H1 (cell line): ENCODE data around the gene MTMR6. TPM values are rescaled to one million over a fixed set of nuclear protein-coding genes. Genes with fewer than 3 reads are reported as not detected.

Experiments
- CTCF ChIA-PET: fragments of 300-600 bp; sonication (Branson Sonifier 250); formaldehyde crosslinking; loops from one replicate; lab custom pipeline; 2021; ENCODE audit not compliant: partially characterized antibody; lab: Charles Lee
- POLR2A ChIA-PET: fragments of 300-600 bp; sonication (Branson Sonifier 250); formaldehyde crosslinking; loops from one replicate; lab custom pipeline; 2021; ENCODE audit warnings: inconsistent platforms; ENCODE audit not compliant: partially characterized antibody; lab: Charles Lee
- DNase-seq, 2 experiments: peaks; one replicate each; pipeline versions ENCODE4 v3.0.0 to v3.0.0-alpha.2; 2010 to 2022; ENCODE audit warnings: low spot score in 2 of 2, low read depth in 1 of 2, mixed read lengths in 1 of 2
- FAIRE-seq: peaks from 2 replicates; lab custom pipeline; 2011; peaks lifted over from hg19 to GRCh38; lab: Jason Lieb, UNC
- H2AFZ ChIP-seq: 2 replicates; pipeline ENCODE4 v1.8.1; 2012; ENCODE audit warnings: low read length, inconsistent platforms
- H2AK5ac ChIP-seq: 2 replicates; pipeline ENCODE4 v1.6.1; 2013; ENCODE audit warnings: low read depth, low read length
- H2BK120ac ChIP-seq: replicated peaks from 2 replicates; pipeline ENCODE3; 2013; ENCODE audit warnings: low read depth, low read length, inconsistent platforms
- H2BK12ac ChIP-seq: 2 replicates; pipeline ENCODE4 v1.6.1; 2013; ENCODE audit warnings: low read depth, low read length
- H2BK15ac ChIP-seq: 2 replicates; pipeline ENCODE4 v1.6.1; 2013; ENCODE audit warnings: low read length
- H2BK20ac ChIP-seq: 2 replicates; pipeline ENCODE4 v1.6.1; 2013; ENCODE audit warnings: low read length
- H2BK5ac ChIP-seq: 2 replicates; pipeline ENCODE4 v1.6.1; 2013; ENCODE audit warnings: low read depth, low read length
- H3K14ac ChIP-seq: 2 replicates; pipeline ENCODE4 v1.6.1; 2013; ENCODE audit warnings: inconsistent platforms; ENCODE audit not compliant: insufficient read length
- H3K18ac ChIP-seq: 2 replicates; pipeline ENCODE4 v1.6.1; 2013; ENCODE audit warnings: low read length; ENCODE audit errors: extremely low read depth
- H3K23ac ChIP-seq: 2 replicates; pipeline ENCODE4 v1.6.1; 2013; ENCODE audit warnings: inconsistent platforms; ENCODE audit not compliant: insufficient read length
- H3K23me2 ChIP-seq: 2 replicates; pipeline ENCODE4 v1.6.1; 2013; ENCODE audit warnings: low read depth, low read length
- H3K27ac ChIP-seq: 2 replicates; pipeline ENCODE4 v1.6.1; 2011; ENCODE audit warnings: low read depth, low read length, inconsistent platforms
- H3K27me3 ChIP-seq, 4 experiments: replicated peaks in 1 of 4; 1 replicate in 1 of 4; 2 replicates in 3 of 4; pipeline versions ENCODE4 v1.6.1 to v1.8.1; 2011 to 2013; ENCODE audit warnings: low read length in 3 of 4, mild to moderate bottlenecking in 3 of 4, inconsistent platforms in 2 of 4, mixed read lengths in 2 of 4, moderate library complexity in 1 of 4; ENCODE audit not compliant: control insufficient read depth in 3 of 4, insufficient read depth in 3 of 4; ENCODE audit errors: extremely low read depth in 1 of 4
- H3K36me3 ChIP-seq, 4 experiments: 2 replicates each; pipeline versions ENCODE4 v1.6.1 to v1.8.1; 2011 to 2013; ENCODE audit warnings: mild to moderate bottlenecking in 4 of 4, low read length in 3 of 4, moderate library complexity in 2 of 4, control low read depth in 1 of 4, inconsistent platforms in 1 of 4; ENCODE audit not compliant: insufficient read depth in 4 of 4, control insufficient read depth in 2 of 4
- H3K4ac ChIP-seq: replicated peaks from 2 replicates; pipeline ENCODE3; 2013; ENCODE audit warnings: low read length, low read depth, mixed read lengths, inconsistent platforms; ENCODE audit not compliant: insufficient read length
- H3K4me1 ChIP-seq, 4 experiments: replicated peaks in 1 of 4; 1 replicate in 1 of 4; 2 replicates in 3 of 4; pipeline versions ENCODE4 v1.6.1 to v1.8.1; 2011 to 2013; ENCODE audit warnings: low read length in 3 of 4, inconsistent platforms in 2 of 4, mixed read lengths in 1 of 4; ENCODE audit not compliant: insufficient read depth in 4 of 4, control insufficient read depth in 3 of 4
- H3K4me2 ChIP-seq, 2 experiments: 2 replicates each; pipeline versions ENCODE4 v1.6.1 to v1.8.1; 2011 to 2013; ENCODE audit warnings: low read depth in 2 of 2, low read length in 2 of 2, control low read depth in 1 of 2, inconsistent platforms in 1 of 2, mild to moderate bottlenecking in 1 of 2; ENCODE audit not compliant: insufficient read depth in 1 of 2
- H3K4me3 ChIP-seq, 4 experiments: fragments of 200-600, 300-600 bp in 1 of 4; sonication (generic), shearing (Covaris generic), sonication (Bioruptor Twin) in 1 of 4; 2 replicates each; pipeline versions ENCODE4 v1.5.1 to v1.8.1; 2011 to 2016; ENCODE audit warnings: low read length in 4 of 4, low read depth in 3 of 4, control low read depth in 2 of 4, inconsistent platforms in 2 of 4, mild to moderate bottlenecking in 2 of 4, mixed read lengths in 1 of 4, moderate library complexity in 1 of 4; ENCODE audit not compliant: insufficient read depth in 2 of 4; ENCODE audit errors: extremely low read depth in 1 of 4
- H3K56ac ChIP-seq: replicated peaks from 2 replicates; pipeline ENCODE3; 2013; ENCODE audit warnings: low read depth, mild to moderate bottlenecking, mixed read lengths, low read length, inconsistent platforms; ENCODE audit not compliant: insufficient read length
- H3K79me1 ChIP-seq: 2 replicates; pipeline ENCODE4 v1.6.1; 2013; ENCODE audit warnings: low read depth, low read length, control low read depth
- H3K79me2 ChIP-seq, 2 experiments: 2 replicates each; pipeline versions ENCODE4 v1.6.1 to v1.8.1; 2012 to 2013; ENCODE audit warnings: low read length in 2 of 2, mild to moderate bottlenecking in 2 of 2, inconsistent platforms in 1 of 2; ENCODE audit not compliant: insufficient read depth in 2 of 2, control insufficient read depth in 1 of 2
- H3K9ac ChIP-seq, 4 experiments: replicated peaks in 1 of 4; 1 replicate in 1 of 4; 2 replicates in 3 of 4; pipeline versions ENCODE4 v1.6.1 to v1.8.1; 2011 to 2013; ENCODE audit warnings: low read depth in 3 of 4, low read length in 3 of 4, control low read depth in 2 of 4, mild to moderate bottlenecking in 2 of 4, moderate library complexity in 2 of 4, inconsistent platforms in 1 of 4; ENCODE audit errors: extremely low read depth in 1 of 4
- H3K9me3 ChIP-seq, 2 experiments: 2 replicates each; pipeline versions ENCODE4 v1.6.1 to v1.8.1; 2012 to 2013; ENCODE audit warnings: mild to moderate bottlenecking in 2 of 2, moderate library complexity in 2 of 2, control low read depth in 1 of 2, inconsistent platforms in 1 of 2, low read depth in 1 of 2, low read length in 1 of 2, mixed read lengths in 1 of 2; ENCODE audit not compliant: insufficient read depth in 2 of 2
- H4K20me1 ChIP-seq, 2 experiments: replicated peaks in 1 of 2; 2 replicates each; pipeline versions ENCODE3 to v1.8.1; 2011 to 2013; ENCODE audit warnings: inconsistent platforms in 2 of 2, low read length in 2 of 2, mild to moderate bottlenecking in 1 of 2; ENCODE audit not compliant: insufficient read depth in 2 of 2, control insufficient read depth in 1 of 2
- H4K5ac ChIP-seq: 2 replicates; pipeline ENCODE4 v1.6.1; 2013; ENCODE audit warnings: low read length, low read depth, mixed read lengths, inconsistent platforms; ENCODE audit not compliant: insufficient read length
- H4K8ac ChIP-seq: 2 replicates; pipeline ENCODE4 v1.8.0; 2013; ENCODE audit warnings: mild to moderate bottlenecking, moderate library complexity, low read length, inconsistent platforms; ENCODE audit not compliant: insufficient read depth; ENCODE audit errors: extremely low read depth
- H4K91ac ChIP-seq: replicated peaks from 2 replicates; pipeline ENCODE3; 2013; ENCODE audit warnings: low read length, mixed read lengths, inconsistent platforms; ENCODE audit not compliant: insufficient read length
- BACH1 ChIP-seq: IDR thresholded peaks from 2 replicates; pipeline ENCODE4 v1.6.1; 2012; ENCODE audit warnings: low read length, improper control_type of control experiment
- BRCA1 ChIP-seq: IDR thresholded peaks from 2 replicates; pipeline ENCODE4 v1.6.1; 2012; ENCODE audit warnings: low read depth, low read length, improper control_type of control experiment
- CEBPB ChIP-seq: IDR thresholded peaks from 2 replicates; pipeline ENCODE4 v1.6.1; 2012; ENCODE audit warnings: low read depth, low read length
- CHD2 ChIP-seq: IDR thresholded peaks from 2 replicates; pipeline ENCODE4 v1.6.1; 2012; ENCODE audit warnings: low read length, improper control_type of control experiment
- GABPA ChIP-seq: IDR thresholded peaks from 2 replicates; pipeline ENCODE4 v1.6.1; 2011; ENCODE audit warnings: mild to moderate bottlenecking, low read length, moderate library complexity, borderline replicate concordance; ENCODE audit not compliant: insufficient read depth
- JUN ChIP-seq: IDR thresholded peaks from 2 replicates; pipeline ENCODE4 v1.6.1; 2011; ENCODE audit warnings: low read depth, mild to moderate bottlenecking, improper control_type of control experiment, low read length
- KDM4A ChIP-seq: IDR thresholded peaks from one replicate; pipeline ENCODE4 v1.7.1; 2012; ENCODE audit warnings: low read depth, mild to moderate bottlenecking, moderate library complexity, low read length, inconsistent platforms; ENCODE audit not compliant: severe bottlenecking
- MAX ChIP-seq: IDR thresholded peaks from 2 replicates; pipeline ENCODE4 v1.6.1; 2012; ENCODE audit warnings: inconsistent platforms
- POU5F1 ChIP-seq: IDR thresholded peaks from 2 replicates; pipeline ENCODE4 v1.6.1; 2011; ENCODE audit warnings: low read depth, mild to moderate bottlenecking, low read length, moderate library complexity
- SP1 ChIP-seq: IDR thresholded peaks from 2 replicates; pipeline ENCODE4 v1.6.1; 2011; ENCODE audit warnings: low read depth, low read length
- SP4 ChIP-seq: IDR thresholded peaks from 2 replicates; pipeline ENCODE4 v1.6.1; 2012; ENCODE audit warnings: low read length, inconsistent platforms
- SRF ChIP-seq: IDR thresholded peaks from 2 replicates; pipeline ENCODE4 v1.6.1; 2011; ENCODE audit warnings: mild to moderate bottlenecking, low read depth, low read length, moderate library complexity
- TAF1 ChIP-seq: IDR thresholded peaks from 2 replicates; pipeline ENCODE4 v1.6.1; 2011; ENCODE audit warnings: mild to moderate bottlenecking, low read depth, low read length
- TAF7 ChIP-seq: optimal IDR thresholded peaks from 2 replicates; pipeline ENCODE3; 2011; ENCODE audit warnings: low read depth, mild to moderate bottlenecking, inconsistent platforms, low read length, moderate library complexity, borderline replicate concordance
- WGBS, 2 experiments: shearing (Covaris generic) in 1 of 2; methylation state at CpG; one replicate each; pipeline versions ENCODE4 v1.1.6 to v1.1.7; 2013 to 2015; ENCODE audit warnings: low lambda C conversion rate in 2 of 2, mixed read lengths in 2 of 2, inconsistent platforms in 1 of 2, low coverage in 1 of 2, missing lambda C conversion rate in 1 of 2; ENCODE audit not compliant: insufficient replicate concordance in 2 of 2, insufficient coverage in 1 of 2, insufficient read length in 1 of 2; ENCODE audit errors: extremely low coverage in 1 of 2, missing lambda C conversion rate in 1 of 2; 5-methylcytosine and 5-hydroxymethylcytosine counted together
- polyA plus RNA-seq, 7 experiments: library from polyadenylated mRNA; depleted of rRNA in 3 of 7; stranded (reverse) in 5 of 7; unstranded in 2 of 7; fragments of >200 nt in 5 of 7; fragments of 200-250 nt in 2 of 7; gene quantifications; 1 replicate in 5 of 7; 2 replicates in 1 of 7; 4 replicates in 1 of 7; pipeline versions ENCODE4 v1.2.1 to v1.2.3, GENCODE V29; 2011 to 2013; ENCODE audit warnings: missing spikeins in 2 of 7, mixed read lengths in 2 of 7
- total RNA-seq: library from RNA; stranded (reverse); fragmentation: NEBNext Ultra II Directional; extraction: Animal tissue kit (Norgen Biotek cat#: 25700); gene quantifications from 2 replicates; pipeline ENCODE4 v1.2.1, GENCODE V29; 2021

Gene MTMR6
- total and polyA plus RNA-seq, 2 of the 8 experiments (the other 6 are each of a cell fraction or from before 2014, with no cell fraction given), result 2.1 to 8.4 TPM

- Histone ChIP-seq H3K4ac (no peak overlapping the region), H3K14ac (no peak overlapping the region), H3K79me2 (peaks cover 17 to 58% of the 10 kb centered on the region in 2 experiments), H3K27me3 (no peaks in the 10 kb centered on the region), H4K20me1 (peaks cover 0 to 5% of the 10 kb centered on the region in 2 experiments), H3K23ac (no peak overlapping the region), H2BK20ac (no peak overlapping the region), H3K4me1 (0 out of 7 replicates have a peak, but pooled peaks cover 0 to 5% (median 0%) of the 10 kb centered on the region in 4 experiments), H3K27ac (no peak overlapping the region), H3K4me3 (no peak overlapping the region), H2AK5ac (no peak overlapping the region), H3K56ac (no peak overlapping the region), H3K18ac (no peak overlapping the region), H2BK15ac (no peak overlapping the region), H3K9me3 (no peaks in the 10 kb centered on the region), H4K5ac (no peak overlapping the region), H2BK12ac (no peak overlapping the region), H2AFZ (no peak overlapping the region), H4K8ac (no peak overlapping the region), H3K36me3 (peaks cover 6 to 40% (median 22%) of the 10 kb centered on the region in 4 experiments; a peak in 7 of 8 replicates), H2BK120ac (no peak overlapping the region), H4K91ac (no peak overlapping the region), H3K23me2 (no peaks in the 10 kb centered on the region), H3K79me1 (no peaks in the 10 kb centered on the region), H2BK5ac (no peak overlapping the region), H3K9ac (no peak overlapping the region), H3K4me2 (no peak overlapping the region)
- FAIRE-seq (no peak), DNase-seq (no peak)
- POLR2A ChIA-PET, result interaction anchor here (1.3 kb wide), 1 partner anchor 18 kb away, joined by 3 read pairs; no protein-coding TSS in a partner anchor
- CTCF ChIA-PET, result interaction anchor here (1.5 kb wide), 1 partner anchor 20 kb away, joined by 3 read pairs; no protein-coding TSS in a partner anchor
- 84% methylated on average over 6 of the region's 7 CpGs; no CpG with 5 or more reads in 1 of the 2 experiments for WGBS, 2 experiments
- no peak for TF ChIP-seq TAF1
- no peak for TF ChIP-seq TAF7
- no peak for TF ChIP-seq SRF
- no peak for TF ChIP-seq SP4
- TF ChIP-seq CEBPB, result no peak
- no peak for TF ChIP-seq JUN
- TF ChIP-seq POU5F1, result no peak
- no peak for TF ChIP-seq BRCA1
- TF ChIP-seq GABPA, result no peak
- no peak for TF ChIP-seq MAX
- no peak for TF ChIP-seq BACH1
- no peak for TF ChIP-seq KDM4A
- TF ChIP-seq SP1, result no peak
- no peak for TF ChIP-seq CHD2
These were observed 19.6 kb upstream of the MTMR6 start for GRCh38 chr13:25306671-25307464.
